Gastroesophageal sphincter (tissue), 4 donors: ENCODE measurements around the gene COIL. TPM values are rescaled to one million over a fixed set of nuclear protein-coding genes. Genes with fewer than 3 reads are reported as not detected.

Experiments
- ATAC-seq: fragments of 150-250 bp; one replicate; pipeline ENCODE4 v1.9.1; 2016; ENCODE audit warnings: mild to moderate bottlenecking, moderate library complexity
- H3K27ac ChIP-seq, 4 donors: fragments of 200-600 bp; sonication (generic) in 3 of 4; 1 replicate in 3 of 4; 2 replicates in 1 of 4; pipeline ENCODE4 v1.5.1; 2016 to 2019
- H3K27me3 ChIP-seq: fragments of 200-600 bp; sonication (generic); one replicate; pipeline ENCODE4 v1.5.1; 2019
- H3K36me3 ChIP-seq, 2 donors: fragments of 200-600 bp; sonication (generic); one replicate each; pipeline ENCODE4 v1.5.1; 2019; ENCODE audit warnings: control low read depth in 1 of 2
- H3K4me1 ChIP-seq, 3 donors: fragments of 200-600 bp; sonication (generic); 1 replicate in 2 of 3; 2 replicates in 1 of 3; pipeline ENCODE4 v1.5.1; 2016 to 2019; ENCODE audit warnings: control low read depth in 2 of 3
- H3K4me3 ChIP-seq, 2 donors: fragments of 200-600 bp; sonication (generic); one replicate each; pipeline ENCODE4 v1.5.1; 2019; ENCODE audit warnings: mild to moderate bottlenecking in 1 of 2, moderate library complexity in 1 of 2
- H3K9me3 ChIP-seq, 3 donors: fragments of 200-600 bp; sonication (generic); one replicate each; pipeline ENCODE4 v1.5.1; 2017 to 2019; ENCODE audit warnings: control low read depth in 2 of 3
- EP300 ChIP-seq: sonication (generic); formaldehyde crosslinking; IDR thresholded peaks from one replicate; pipeline ENCODE4 v1.6.1; 2017; ENCODE audit warnings: antibody characterized with exemption, mild to moderate bottlenecking
- POLR2A ChIP-seq, 2 donors: fragments of 450-650 bp; IDR thresholded peaks; one replicate each; pipeline ENCODE4 v1.6.1; 2017; ENCODE audit warnings: antibody characterized with exemption in 2 of 2, mild to moderate bottlenecking in 2 of 2, moderate library complexity in 1 of 2
- POLR2AphosphoS5 ChIP-seq: sonication (generic); formaldehyde crosslinking; IDR thresholded peaks from one replicate; pipeline ENCODE4 v1.6.1; 2017; ENCODE audit warnings: antibody characterized with exemption
- WGBS, 2 donors: methylation state at CpG; one replicate each; pipeline ENCODE4 v1.1.5; 2018; ENCODE audit warnings: low coverage in 1 of 2; 5-methylcytosine and 5-hydroxymethylcytosine counted together
- total RNA-seq, 4 donors: library from RNA; depleted of rRNA; stranded (reverse); fragments of >200 nt; gene quantifications; one replicate each; pipeline ENCODE4 v1.1.0, GENCODE V29; 2016
- TF ChIP-seq, protein P1 (sequence below), 4 experiments: fragments of 200-600 bp in 2 of 4; fragments of 450-650 bp in 2 of 4; sonication (generic) in 1 of 4; IDR thresholded peaks; one replicate each; pipeline ENCODE4 v1.5.1; 2017 to 2019; ENCODE audit warnings: antibody characterized with exemption in 4 of 4, mild to moderate bottlenecking in 2 of 4, moderate library complexity in 2 of 4

Gene COIL
- total RNA-seq, 4 donors from 2014 or later, result 10.0 to 16.9 (median 10.9) TPM

DNA sequence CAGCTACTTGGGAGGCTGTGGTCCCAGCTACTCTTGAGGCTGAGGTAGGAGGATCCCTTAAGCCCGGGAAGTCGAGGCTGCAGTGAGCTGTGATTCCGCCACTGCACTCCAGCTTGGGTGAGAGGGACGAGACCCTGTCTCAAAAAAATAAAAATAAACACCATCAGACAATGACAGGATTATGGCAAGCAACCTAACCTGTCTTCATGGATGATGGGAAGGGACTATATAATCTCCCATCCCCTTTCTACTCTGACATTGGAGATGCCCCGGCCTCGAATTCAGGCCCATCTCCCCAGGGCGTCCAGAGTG lies 47.9 kb downstream of the COIL start:
- Histone ChIP-seq H3K36me3 (peaks cover 0 to 12% of the 10 kb centered on the region in 2 donors), H3K4me3 (peak overlapping the region; percentile 76 to 90), H3K27ac (peak overlapping the region in 3 of 4 donors; percentile 84 to 92 (median 88)), H3K27me3 (no peaks in the 10 kb centered on the region), H3K9me3 (no peaks in the 10 kb centered on the region), H3K4me1 (peaks cover 0 to 72% (median 30%) of the 10 kb centered on the region in 3 donors)
- no peak for ATAC-seq
- TF ChIP-seq, protein P1, sequence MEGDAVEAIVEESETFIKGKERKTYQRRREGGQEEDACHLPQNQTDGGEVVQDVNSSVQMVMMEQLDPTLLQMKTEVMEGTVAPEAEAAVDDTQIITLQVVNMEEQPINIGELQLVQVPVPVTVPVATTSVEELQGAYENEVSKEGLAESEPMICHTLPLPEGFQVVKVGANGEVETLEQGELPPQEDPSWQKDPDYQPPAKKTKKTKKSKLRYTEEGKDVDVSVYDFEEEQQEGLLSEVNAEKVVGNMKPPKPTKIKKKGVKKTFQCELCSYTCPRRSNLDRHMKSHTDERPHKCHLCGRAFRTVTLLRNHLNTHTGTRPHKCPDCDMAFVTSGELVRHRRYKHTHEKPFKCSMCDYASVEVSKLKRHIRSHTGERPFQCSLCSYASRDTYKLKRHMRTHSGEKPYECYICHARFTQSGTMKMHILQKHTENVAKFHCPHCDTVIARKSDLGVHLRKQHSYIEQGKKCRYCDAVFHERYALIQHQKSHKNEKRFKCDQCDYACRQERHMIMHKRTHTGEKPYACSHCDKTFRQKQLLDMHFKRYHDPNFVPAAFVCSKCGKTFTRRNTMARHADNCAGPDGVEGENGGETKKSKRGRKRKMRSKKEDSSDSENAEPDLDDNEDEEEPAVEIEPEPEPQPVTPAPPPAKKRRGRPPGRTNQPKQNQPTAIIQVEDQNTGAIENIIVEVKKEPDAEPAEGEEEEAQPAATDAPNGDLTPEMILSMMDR (IDR thresholded peaks at IDR 0.05), result no peak
- TF ChIP-seq EP300, result no peak
- 50 to 72% methylated on average over 1 to 3 of the region's 7 CpGs for WGBS, 2 donors

DNA sequence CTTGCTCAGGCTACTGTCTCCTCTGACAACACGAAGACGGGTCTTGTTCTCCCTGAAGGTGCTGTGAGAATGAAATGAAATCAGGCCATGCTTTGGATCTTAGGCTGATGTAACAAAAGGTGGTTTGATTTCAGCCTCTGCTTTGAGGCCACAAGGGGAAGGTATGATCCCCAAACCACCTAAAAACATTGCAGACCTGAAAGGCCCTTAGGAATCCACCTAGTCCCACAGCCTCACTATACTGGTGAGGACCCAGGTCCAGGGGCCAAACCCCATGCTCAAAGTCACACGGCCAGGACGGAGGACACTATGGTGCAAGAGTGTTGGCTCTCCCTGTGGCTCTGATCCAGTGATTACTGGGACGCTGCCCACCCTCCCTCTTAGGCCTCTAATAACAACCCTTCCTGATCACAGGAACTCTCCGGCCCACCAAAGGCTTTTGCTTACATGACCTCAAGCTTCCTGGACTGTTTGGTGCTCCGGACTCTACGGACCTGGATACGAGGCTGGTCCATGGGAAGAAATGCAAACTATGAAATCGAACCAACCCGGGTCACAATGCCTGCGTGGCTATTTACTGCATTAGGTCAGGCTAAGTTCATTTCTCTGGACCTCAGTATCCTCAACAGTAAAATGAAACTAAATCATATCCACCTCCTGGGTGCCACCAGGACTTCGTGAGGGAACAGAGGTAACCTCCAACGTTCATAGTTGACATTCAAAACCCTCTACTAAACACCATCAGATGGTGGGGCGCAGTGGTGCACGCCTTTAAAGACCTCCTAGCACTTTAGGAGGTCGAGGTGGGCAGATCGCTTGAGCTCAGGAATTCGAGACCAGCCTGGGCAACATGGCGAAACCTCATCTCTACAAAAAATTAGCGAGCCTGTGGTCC lies 48.5 kb downstream of the COIL start:
- ATAC-seq, result peak; percentile 19
- peaks cover 0 to 18% of the 10 kb centered on the region in 2 donors for H3K36me3 ChIP-seq
- H3K4me1 ChIP-seq, result peaks cover 0 to 73% (median 30%) of the 10 kb centered on the region in 3 donors
- TF ChIP-seq EP300 (no peak), POLR2A (IDR thresholded peaks at IDR 0.05) (no peak), POLR2AphosphoS5 (no peak)
- TF ChIP-seq, protein P1 (IDR thresholded peaks at IDR 0.05), result no peak
- H3K27me3 ChIP-seq, result no peaks in the 10 kb centered on the region
- H3K27ac ChIP-seq, result peak overlapping the region in 3 of 4 donors; percentile 84 to 92 (median 88)
- H3K9me3 ChIP-seq, result no peaks in the 10 kb centered on the region
- H3K4me3 ChIP-seq, result peak overlapping the region; percentile 76 to 90
- 73 to 78% methylated on average over 9 to 13 of the region's 21 CpGs for WGBS, 2 donors

GRCh38 chr17:56910509-56911235 lies 50.2 kb downstream of the COIL start:
- H3K27me3 ChIP-seq, result no peaks in the 10 kb centered on the region
- peak overlapping the region in 1 of 2 donors; percentile 90 for H3K4me3 ChIP-seq
- TF ChIP-seq POLR2A (IDR thresholded peaks at IDR 0.05) (no peak), POLR2AphosphoS5 (no peak), EP300 (no peak)
- TF ChIP-seq, protein P1 (IDR thresholded peaks at IDR 0.05), result no peak
- 80 to 95% methylated on average over 2 to 3 of the region's 7 CpGs for WGBS, 2 donors
- H3K27ac ChIP-seq, result peak overlapping the region in 3 of 4 donors; percentile 58 to 88 (median 84)
- no peak for ATAC-seq
- peaks cover 0 to 68% (median 24%) of the 10 kb centered on the region in 3 donors for H3K4me1 ChIP-seq
- no peaks in the 10 kb centered on the region for H3K9me3 ChIP-seq
- H3K36me3 ChIP-seq, result peaks cover 0 to 35% of the 10 kb centered on the region in 2 donors

- Histone ChIP-seq H3K9me3 (no peaks in the 10 kb centered on the region), H3K27me3 (no peaks in the 10 kb centered on the region), H3K27ac (peak overlapping the region in 3 of 4 donors; percentile 58 to 88 (median 84)), H3K4me3 (peak overlapping the region in 1 of 2 donors; percentile 90), H3K36me3 (peaks cover 0 to 43% of the 10 kb centered on the region in 2 donors), H3K4me1 (peaks cover 0 to 60% (median 18%) of the 10 kb centered on the region in 3 donors)
- peak; percentile 8 for ATAC-seq
- WGBS, 2 donors, result 63 to 70% methylated on average over 3 to 5 of the region's 6 CpGs
- TF ChIP-seq POLR2AphosphoS5, result peak; percentile 7
- TF ChIP-seq EP300, result no peak
Observed at GRCh38 chr17:56909742-56910508, 50.9 kb downstream of the COIL start.
